Measurements from ENCODE around the gene PPP6R1. TPM values are rescaled to one million over a fixed set of nuclear protein-coding genes. Genes with fewer than 3 reads are reported as not detected.
"Not testable (repeated sequence)": the region's sequence is repeated elsewhere in the genome, so short reads cannot be mapped to it uniquely, and the experiment has no call there.

The PPP6R1 gene
- total RNA-seq, 2 donors from 2014 or later: 46.7 to 52.3 TPM

DNA sequence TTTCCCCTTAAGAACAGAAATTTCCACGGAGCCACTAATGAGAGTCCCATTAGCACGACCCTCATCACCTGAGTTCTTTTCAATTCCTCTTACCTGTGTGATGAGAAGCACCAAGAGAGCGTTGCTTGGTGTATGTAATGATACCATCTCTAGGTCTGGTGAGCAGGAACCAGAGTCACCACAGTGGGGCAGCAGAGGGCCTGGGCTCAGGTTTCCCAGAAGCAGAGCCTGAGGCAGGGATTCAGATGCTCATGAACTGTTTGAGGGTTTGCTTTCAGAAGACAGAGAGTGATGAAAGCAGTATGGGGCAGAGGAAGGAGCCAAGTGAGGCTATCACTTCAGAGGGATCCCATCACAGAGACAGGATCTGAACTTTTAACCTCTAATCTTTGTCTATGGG lies 46.4 kb downstream of the PPP6R1 start:
- Histone ChIP-seq H3K27me3 (replicated peaks; ENCODE audit: insufficient read depth) (no peaks in the 10 kb centered on the region), H3K4me3 (no peak overlapping the region), H3K9me3 (peaks cover 8% of the 10 kb centered on the region), H3K27ac (no peak overlapping the region), H3K4me1 (ENCODE audit: control insufficient read depth in 1 of 2, low read depth in 2 of 2) (peaks cover 5 to 6% of the 10 kb centered on the region in 2 donors), H3K36me3 (no peaks in the 10 kb centered on the region)
- ATAC-seq (ENCODE audit: insufficient number of reproducible peaks, low FRiP score, low read depth) (no peak), DNase-seq (ENCODE audit: low spot score) (no peak)
- TF ChIP-seq, protein P1, sequence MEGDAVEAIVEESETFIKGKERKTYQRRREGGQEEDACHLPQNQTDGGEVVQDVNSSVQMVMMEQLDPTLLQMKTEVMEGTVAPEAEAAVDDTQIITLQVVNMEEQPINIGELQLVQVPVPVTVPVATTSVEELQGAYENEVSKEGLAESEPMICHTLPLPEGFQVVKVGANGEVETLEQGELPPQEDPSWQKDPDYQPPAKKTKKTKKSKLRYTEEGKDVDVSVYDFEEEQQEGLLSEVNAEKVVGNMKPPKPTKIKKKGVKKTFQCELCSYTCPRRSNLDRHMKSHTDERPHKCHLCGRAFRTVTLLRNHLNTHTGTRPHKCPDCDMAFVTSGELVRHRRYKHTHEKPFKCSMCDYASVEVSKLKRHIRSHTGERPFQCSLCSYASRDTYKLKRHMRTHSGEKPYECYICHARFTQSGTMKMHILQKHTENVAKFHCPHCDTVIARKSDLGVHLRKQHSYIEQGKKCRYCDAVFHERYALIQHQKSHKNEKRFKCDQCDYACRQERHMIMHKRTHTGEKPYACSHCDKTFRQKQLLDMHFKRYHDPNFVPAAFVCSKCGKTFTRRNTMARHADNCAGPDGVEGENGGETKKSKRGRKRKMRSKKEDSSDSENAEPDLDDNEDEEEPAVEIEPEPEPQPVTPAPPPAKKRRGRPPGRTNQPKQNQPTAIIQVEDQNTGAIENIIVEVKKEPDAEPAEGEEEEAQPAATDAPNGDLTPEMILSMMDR (IDR thresholded peaks at IDR 0.05): no peak

GRCh38 chr19:55209693-55210472 lies 48.9 kb downstream of the PPP6R1 start:
- DNase-seq (ENCODE audit: low spot score) (no peak), ATAC-seq (ENCODE audit: insufficient number of reproducible peaks, low FRiP score, low read depth) (no peak)
- Histone ChIP-seq H3K9me3 (peaks cover 8% of the 10 kb centered on the region), H3K27ac (no peak overlapping the region), H3K4me1 (ENCODE audit: control insufficient read depth in 1 of 2, low read depth in 2 of 2) (peaks cover 5 to 6% of the 10 kb centered on the region in 2 donors), H3K4me3 (no peak overlapping the region), H3K36me3 (no peaks in the 10 kb centered on the region), H3K27me3 (replicated peaks; ENCODE audit: insufficient read depth) (no peaks in the 10 kb centered on the region)
- TF ChIP-seq, protein P1 (IDR thresholded peaks at IDR 0.05): no peak

DNA sequence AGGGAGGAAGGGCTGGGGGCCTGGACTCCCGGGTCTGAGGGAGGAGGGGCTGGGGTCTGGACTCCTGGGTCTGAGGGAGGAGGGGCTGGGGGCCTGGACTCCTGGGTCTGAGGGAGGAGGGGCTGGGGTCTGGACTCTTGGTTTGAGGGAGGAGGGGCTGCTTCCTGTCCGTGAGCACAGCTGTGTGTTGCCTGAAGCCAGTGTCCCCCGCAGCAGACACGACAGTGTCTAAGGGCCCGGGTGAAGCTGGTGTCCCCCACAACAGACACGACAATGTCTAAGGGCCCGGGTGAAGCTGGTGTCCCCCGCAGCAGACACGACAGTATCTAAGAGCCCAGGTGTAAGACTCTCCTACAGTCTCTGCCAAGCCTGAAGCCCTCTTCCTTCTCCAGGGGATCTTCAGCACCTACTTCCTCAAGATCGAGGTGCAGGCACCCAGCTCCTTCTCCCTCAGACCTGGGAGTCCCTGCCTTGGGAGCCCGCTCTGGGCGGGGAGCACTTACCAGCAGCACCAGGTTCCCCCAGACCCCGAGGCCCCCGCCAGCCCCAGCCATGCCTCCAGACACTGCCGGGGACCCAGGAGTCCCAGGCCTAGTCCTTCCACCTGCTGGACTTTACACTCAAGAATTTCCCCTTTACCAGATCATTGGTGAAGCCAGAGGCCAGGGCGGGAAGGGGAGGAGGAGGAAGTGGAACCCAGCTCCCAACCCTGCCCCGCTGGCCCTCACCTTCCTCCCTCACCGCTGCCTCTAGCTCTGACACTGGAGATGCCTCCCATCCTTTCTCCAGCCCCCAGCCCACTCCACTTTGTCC lies 49.7 kb downstream of the PPP6R1 start, which contains the start of gene PTPRH:
PTPRH (minus strand) TSS at position 622 of the 813 bp plus-strand sequence; CDS start at position 554, 68 bp downstream.
- no peak within 1 kb of the TSS for H3K4me3 ChIP-seq
- no peak within 1 kb of the TSS for H3K27ac ChIP-seq
- no peak for DNase-seq (ENCODE audit: low spot score)
- ATAC-seq (ENCODE audit: insufficient number of reproducible peaks, low FRiP score, low read depth): no peak
- TF ChIP-seq, protein P1 (IDR thresholded peaks at IDR 0.05): no peak
- no peaks in the 10 kb centered on the region for H3K36me3 ChIP-seq
- no peaks in the 10 kb centered on the region for H3K27me3 ChIP-seq (replicated peaks; ENCODE audit: insufficient read depth)
- peaks cover 8% of the 10 kb centered on the region for H3K9me3 ChIP-seq
- peaks cover 5 to 6% of the 10 kb centered on the region in 2 donors for H3K4me1 ChIP-seq (ENCODE audit: control insufficient read depth in 1 of 2, low read depth in 2 of 2)

DNA sequence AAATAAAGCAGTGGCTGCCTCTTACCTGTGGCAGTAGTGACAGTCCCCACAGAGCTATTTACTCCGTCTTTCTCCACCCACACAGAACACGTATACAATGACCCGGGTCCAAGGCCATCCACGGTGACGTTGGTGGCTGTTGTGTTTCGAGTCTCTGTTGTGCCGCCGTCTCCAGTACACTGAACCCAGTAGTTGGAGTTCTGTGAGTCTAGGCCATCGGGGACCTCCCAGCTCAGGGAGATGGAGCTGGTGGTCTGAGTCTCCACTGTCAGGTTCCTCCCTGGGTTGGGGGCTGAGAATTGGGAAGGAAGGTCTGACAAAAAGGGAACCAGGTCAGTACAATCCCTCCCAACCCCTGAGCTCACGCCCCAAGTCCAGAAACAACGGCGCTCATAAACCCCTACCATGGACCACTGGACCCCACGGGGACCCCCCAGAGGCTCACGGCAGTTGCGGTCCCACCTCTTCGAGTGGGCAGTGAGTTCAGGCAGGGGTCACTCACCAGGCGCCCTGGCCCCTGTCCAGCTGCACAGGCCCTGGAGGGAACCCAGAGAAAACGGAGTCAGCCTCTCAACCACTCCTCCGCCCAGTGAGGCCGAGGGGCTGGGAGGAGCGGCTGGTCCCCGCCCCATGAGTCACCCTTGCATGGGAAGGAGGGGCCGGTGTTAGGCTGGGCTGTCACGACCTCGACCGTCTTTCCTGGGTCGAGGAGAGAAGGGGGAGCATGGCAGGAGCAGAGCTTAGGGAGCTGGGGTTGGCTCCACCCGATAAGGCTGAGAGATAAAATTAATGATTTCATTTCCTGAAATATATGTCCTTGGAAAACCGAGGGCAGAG lies 51.9 kb downstream of the PPP6R1 start:
- Histone ChIP-seq H3K27ac (no peak overlapping the region), H3K4me3 (peak overlapping the region; percentile 7), H3K36me3 (no peaks in the 10 kb centered on the region), H3K27me3 (replicated peaks; ENCODE audit: insufficient read depth) (no peaks in the 10 kb centered on the region), H3K4me1 (ENCODE audit: control insufficient read depth in 1 of 2, low read depth in 2 of 2) (peaks cover 5 to 6% of the 10 kb centered on the region in 2 donors), H3K9me3 (no peaks in the 10 kb centered on the region)
- DNase-seq (ENCODE audit: low spot score) (no peak), ATAC-seq (ENCODE audit: insufficient number of reproducible peaks, low FRiP score, low read depth) (no peak)
- TF ChIP-seq, protein P1 (IDR thresholded peaks at IDR 0.05): no peak

GRCh38 chr19:55202199-55202598 lies 56.6 kb downstream of the PPP6R1 start:
- ATAC-seq (ENCODE audit: insufficient number of reproducible peaks, low FRiP score, low read depth); H3K4me3 ChIP-seq; H3K27me3 ChIP-seq (replicated peaks; ENCODE audit: insufficient read depth); DNase-seq (ENCODE audit: low spot score); H3K9me3 ChIP-seq; H3K27ac ChIP-seq; H3K36me3 ChIP-seq; H3K4me1 ChIP-seq (ENCODE audit: control insufficient read depth in 1 of 2, low read depth in 2 of 2): not testable (repeated sequence)
